CD1c-positive myeloid dendritic cell (primary cell): ENCODE data around the gene KIF21A.

Experiments
- DNase-seq: peaks from one replicate; pipeline ENCODE4 v3.0.0-alpha.2; 2016; ENCODE audit errors: extremely low spot score

Gene KIF21A

DNA sequence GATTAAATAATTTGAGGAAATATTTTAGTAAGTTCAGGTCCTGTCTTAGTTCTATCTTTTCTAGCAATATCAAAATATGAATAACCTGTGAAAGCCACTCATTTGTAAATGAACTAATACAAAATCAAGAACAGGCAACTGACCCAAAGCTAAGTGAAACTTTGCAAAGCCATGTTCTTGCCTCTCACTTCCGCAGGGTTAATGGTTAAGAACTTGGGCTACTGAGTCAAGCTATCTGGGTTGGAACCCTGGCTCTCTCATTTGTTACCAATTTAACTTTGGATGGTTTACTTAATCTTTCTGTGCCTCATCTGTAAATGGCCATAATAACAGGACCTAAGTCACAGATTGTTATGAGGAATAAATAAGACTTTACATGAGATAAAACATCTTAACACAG, 2.8 kb downstream of the KIF21A start:
- DNase-seq: no peak

DNA sequence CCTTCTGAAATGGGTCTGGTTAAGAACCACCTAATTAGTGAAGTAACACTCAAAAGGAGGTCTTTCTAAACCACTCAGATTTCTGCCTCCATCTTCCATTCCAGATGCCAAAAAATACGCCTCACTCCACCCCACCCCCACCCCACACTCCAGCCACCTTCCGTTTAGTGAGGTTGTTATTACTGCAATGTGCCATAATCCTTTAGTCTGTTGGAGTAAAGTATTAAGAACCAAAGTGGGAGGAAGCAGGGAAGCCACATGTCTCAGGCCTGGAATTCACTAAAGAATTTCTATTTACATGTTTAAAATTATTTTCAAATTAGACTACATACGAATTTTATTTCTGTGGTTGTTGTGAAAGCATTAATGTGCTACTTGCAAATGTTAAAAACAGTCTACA, 7.4 kb downstream of the KIF21A start:
- no peak for DNase-seq

DNA sequence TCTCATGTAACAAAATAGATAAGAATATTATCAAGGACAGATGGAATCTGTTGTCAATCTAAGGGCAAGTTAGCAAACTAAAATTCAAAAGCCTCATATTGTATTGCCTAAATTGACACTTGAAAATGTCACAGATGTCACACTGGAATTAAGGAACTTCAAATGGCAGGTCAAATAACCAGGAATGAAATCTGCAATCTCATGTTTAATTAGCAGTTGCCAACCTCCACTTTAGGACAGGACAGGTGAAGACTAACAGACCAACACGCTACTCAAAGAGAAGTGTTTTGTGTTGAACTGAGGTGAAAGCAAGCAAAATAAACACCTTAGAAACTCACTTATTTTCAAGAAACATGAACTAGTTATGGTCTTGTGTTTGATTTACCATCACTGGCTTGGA, 11.1 kb downstream of the KIF21A start:
- DNase-seq: no peak

DNA sequence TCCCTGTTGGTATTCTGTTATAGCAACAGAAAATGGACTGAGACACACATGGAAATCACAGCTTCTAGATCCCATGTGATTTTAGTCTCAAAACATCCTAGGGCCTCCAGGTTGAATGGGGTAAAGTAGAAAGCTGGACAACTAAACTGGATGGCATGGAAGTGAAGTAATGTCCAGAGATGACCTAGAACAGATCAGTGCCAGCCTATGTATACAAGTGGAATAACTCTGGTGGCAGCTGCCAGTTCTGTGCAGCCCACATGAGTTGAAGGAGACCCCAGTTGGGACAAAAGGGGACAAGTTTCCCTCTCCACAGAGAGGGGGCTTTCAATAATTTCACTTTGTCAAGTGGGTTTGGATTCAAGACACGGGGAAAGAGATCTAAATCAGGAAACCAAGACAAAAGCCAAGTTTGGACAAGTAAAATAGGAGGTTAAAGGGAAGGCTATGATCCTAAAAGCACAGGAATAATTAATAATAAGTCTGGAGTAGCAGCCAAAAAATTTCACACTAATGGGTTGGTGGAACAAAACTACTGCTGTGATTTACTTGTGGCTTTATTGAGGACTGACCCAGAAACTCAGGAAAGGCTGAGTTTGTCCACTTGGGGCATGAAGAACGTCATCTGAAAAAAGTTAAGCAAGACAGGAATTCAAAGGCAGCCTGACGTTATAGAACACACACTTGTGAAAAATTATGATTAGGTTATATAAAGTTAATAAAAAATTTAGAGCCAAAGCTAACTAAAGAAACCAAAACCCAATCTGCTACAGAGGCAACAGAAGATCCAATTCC, 11.7 kb downstream of the KIF21A start:
- no peak for DNase-seq

DNA sequence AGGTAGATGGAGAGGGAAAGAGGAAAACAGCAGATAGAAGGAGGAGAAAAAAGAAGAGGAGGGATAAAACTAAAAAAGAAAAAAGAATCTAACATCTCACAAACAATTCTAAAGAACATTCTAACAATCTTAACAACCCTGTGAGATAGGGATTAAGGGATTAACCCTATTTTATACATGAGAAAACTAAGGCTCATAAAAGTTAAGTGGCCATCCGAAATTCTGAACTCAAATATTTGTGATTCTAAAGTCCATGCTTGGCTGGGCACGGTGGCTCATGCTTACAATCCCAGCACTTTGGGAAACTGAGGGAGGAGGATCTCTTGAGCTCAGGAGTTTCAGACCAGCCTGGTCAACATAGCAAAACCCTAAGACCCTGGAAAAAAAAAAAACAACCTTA, 13.1 kb downstream of the KIF21A start:
- DNase-seq: no peak

DNA sequence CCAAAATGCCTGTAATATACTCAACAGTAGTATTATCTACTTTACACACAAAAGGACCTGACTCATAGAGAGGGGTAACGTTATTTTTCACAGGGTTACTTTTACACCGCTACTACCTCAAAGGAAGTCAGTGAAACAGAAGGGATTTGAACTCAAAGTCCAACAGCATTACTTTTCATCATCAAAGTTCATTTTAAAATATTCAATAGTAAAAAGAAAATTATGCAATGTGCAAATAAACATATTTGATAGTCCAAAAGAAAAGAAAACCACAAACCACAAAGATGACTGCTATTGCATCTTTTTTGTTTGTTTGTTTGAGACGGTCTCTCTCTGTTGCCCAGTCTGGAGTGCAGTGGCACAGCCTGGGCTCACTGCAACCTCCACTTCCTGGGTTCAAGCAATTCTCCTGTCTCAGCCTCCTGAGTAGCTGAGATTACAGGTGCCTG, 15.5 kb downstream of the KIF21A start:
- DNase-seq: no peak

DNA sequence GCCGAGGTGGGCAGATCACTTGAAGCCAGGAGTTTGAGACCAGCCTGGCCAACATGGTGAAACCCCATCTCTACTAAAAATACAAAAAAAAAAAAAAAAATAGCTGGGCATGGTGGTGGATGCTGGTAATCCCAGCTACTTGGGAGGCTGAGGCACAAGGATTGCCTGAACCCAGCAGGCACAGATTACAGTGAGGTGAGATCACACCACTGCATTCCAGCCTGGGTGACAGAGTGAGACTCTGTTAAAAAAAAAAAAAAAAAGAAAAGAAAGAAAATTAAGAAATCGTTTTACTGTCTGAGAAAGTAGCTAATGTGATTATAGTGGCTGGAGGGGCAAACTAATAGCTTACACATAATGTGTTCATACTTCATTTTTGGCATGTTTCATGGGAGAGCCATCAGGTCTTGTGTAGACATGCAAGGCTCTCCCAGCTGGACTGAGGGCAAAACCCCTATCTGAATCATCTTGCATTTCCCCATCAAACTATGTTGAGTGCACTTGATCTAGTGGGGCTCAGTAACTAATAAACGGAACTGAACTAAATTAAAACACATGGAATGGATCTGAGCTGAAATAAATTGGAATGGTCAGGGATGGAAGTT, 16.2 kb downstream of the KIF21A start:
- no peak for DNase-seq

DNA sequence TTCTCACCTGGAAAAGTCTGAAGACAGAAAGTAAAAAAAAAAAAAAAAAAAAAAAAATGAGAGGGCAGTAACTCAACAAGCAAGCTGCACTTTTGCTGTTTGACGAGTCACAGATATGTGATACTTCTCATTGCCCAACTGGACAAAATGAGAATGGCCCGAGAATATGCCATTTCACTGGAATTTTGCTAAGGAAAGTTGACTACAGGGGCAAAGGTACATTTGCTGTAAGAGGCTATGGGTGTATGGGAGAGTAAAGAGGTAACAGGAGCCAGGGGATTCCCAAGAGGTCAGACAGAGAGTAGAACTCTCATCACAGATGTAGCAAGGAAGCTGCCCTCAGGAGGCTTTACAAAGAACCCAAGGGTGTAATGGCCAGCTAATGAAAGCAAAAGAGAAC, 22.9 kb downstream of the KIF21A start:
- DNase-seq: no peak

DNA sequence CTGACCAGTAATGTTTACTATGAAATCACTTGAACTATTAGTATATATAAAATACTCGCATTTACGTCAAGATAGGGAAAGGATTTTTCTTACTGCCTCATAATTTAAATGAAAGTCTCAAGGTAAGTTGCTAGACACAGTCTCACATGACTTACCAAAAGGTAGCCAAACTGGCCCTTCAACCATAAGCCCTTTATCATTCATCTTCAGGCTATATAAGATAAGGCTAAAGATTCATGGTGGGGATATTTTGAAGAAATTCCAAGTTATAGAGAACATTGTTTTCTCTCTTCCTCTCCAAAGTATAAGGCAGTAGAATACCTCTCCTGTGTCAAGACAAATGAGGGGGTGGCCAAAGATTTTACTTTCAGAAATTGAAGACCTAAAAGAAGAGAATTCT, 23.4 kb downstream of the KIF21A start:
- no peak for DNase-seq

DNA sequence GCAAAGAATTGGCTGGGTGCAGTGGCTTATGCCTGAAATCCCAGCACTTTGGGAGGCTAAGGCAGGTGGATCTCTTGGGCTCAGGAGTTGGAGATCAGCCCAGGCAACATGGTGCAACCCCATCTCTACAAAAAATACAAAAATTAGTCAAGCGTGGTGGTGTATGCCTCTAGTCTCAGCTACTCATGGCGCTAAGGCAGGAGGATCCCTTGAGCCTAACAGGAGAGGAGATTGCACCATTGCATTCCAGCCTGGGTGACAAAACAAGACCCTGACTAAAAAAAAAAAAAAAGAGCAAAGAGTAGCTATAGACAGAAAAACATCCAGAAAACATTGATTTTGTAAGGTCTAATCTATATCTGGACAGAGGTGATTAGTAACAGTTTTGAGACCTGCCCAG, 25.0 kb downstream of the KIF21A start:
- no peak for DNase-seq

DNA sequence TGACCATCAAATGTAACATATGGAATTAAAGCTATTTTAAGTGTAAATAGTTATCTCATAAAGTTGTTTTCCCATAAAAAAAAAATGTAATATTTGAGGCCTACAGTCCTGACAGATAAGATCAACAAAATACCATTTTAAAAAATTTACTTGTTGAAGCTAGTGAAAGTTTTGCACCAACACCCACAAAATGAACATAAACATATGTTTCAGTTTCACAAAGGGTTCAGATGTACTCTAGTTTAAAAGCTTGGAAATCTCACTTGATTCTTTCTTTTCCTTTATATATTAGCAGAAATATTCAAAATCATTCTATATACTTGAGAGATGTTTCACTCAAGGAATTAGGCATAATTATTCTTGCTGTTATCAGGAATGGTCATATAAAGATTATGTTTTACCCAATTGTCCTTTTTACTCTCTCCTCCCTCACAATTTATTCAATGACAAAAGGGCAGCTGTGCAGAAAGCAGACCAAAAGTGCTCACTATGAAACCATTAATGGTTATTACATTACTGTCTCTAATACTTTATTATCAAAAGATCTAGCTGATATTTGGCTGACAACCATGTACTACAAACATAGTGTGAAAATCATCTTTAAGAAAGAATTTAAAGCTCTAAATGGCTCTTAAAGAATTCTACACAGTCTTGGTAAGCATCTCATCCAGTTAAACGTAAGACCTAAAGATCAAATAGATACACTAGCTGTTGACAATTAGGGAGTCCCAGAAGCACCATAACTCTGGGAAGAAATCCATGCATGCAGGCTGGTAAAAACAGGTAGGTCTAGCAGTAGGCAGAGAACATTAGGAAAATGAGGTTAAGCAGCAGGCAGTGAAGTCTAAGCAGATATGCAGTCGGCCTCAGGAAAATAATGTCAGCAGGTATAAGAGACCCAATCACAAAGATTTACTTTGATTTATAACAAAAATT, 28.8 kb downstream of the KIF21A start:
- no peak for DNase-seq

DNA sequence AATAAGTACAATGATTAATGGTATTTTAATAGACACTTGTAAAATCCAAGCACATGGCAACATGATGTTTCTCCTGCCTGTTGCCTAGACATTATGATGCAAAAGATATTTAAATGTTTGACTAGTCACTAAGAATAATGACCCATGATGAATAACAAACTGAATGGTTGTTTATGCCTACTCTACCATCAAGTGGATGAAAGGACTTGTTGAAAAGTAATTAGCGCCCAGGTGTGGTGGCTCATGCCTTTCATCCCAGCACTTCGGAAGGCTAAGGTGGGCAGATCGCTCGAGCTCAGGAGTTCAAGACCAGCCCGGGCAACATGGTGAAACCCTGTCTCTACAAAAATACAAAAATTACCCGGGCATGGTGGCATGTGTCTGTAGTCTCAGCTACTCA, 30.7 kb downstream of the KIF21A start:
- DNase-seq: no peak

DNA sequence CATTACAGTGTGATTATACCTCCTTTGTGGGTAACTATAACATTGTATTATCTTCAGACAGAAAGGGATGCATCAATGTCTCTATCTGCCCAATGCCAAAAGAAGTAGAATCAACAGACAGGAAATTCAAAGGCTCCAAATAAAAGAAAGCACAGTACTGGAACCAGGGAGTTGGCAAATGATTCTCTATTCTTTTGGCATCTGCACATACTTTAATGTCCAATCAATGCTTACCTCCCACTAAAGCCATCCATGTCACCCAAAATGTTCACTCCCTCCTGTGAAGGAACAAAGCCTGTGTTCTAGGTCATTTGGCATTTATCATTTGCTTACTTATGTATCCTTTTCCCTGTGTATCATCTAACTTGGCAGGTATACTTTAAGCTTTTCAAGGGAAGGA, 36.7 kb downstream of the KIF21A start:
- no peak for DNase-seq

DNA sequence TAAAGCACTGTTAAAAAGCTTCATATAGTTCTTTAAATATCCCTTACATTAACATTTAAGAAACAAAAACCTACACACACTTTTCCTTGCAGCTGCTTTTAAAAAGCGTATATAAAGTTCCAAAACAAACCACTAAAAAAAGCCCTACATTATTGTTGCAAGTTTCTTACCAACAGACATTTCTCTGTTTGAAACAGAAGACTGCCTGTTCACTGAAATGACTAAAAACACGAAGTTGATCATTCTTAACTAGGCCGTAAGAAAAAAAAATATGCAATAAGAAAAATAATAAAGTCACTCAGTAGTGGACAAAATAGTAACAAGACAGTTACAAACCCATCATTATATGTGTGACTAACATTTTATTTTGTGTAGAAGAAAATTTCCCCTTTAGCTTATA, 37.3 kb downstream of the KIF21A start:
- no peak for DNase-seq

DNA sequence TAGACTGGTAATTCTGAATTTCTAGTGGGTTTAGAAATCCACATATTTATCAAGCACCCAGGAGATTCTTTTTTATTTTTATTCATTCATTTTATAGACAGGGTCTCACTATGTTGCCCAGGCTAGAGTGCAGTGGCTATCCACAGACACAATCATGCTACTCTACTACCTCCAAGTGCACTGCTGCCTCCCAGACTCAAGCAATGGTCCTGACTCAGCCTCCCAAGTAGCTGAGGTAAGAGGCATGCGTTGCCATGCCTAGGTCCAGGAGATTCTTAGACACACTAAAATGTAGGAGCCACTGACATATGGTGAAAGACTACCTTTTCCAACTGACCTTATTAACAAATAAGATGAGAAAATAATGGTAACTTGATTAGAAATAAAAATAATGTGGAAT, 38.9 kb downstream of the KIF21A start:
- no peak for DNase-seq

DNA sequence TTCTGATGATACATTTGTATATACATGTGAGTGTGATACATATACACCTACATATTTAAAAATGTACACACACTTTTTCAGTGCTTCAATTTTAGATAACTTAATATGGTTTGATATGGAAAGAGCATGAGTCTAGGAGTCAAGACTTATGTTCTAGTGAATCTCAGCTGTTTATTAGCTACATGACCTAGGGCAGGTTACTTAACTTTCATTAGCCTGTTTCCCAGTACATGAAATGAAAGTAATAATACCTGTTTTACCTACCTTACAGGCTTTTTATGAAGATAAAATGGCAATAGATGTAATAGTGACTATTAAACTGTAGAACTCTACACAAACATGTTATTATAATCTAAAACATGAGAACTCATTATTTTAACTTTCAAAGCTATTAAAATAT, 39.5 kb downstream of the KIF21A start:
- no peak for DNase-seq

DNA sequence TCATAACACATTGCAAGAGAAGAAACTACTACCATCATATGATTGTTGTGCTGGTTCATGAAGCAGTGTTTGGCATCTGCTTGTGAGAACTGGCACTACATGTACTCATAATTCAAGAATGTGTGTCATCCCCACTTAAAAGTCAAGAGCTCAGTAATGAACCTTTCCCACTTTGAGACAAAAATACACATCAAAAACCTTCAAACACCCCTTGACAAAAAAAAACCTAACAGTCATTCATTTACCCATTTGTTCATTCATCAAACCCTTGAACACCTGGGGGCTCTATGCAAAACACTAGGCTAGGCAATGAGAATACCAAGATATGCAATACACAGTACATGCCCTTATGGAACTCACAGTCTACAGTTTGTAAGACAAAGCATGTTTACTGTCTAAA, 40.0 kb downstream of the KIF21A start:
- no peak for DNase-seq

DNA sequence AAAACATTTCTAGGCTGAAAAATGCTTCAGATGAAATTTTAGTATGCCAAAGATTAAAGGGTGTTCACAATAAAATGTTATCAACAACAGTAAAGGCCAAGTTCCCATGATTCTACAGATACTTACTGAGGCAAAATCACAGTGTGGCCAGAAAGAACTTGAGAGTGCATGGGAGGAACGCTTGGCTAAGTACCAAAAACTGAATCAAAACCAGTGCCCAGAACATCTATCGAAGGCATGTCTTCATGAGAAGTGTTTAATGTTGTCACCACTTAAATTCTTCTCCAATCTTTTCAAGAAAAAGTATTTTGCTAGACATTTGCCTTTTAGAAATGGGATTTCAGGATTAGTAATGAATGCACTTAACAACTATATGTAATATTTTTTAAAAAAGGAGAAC, 41.5 kb downstream of the KIF21A start:
- no peak for DNase-seq

DNA sequence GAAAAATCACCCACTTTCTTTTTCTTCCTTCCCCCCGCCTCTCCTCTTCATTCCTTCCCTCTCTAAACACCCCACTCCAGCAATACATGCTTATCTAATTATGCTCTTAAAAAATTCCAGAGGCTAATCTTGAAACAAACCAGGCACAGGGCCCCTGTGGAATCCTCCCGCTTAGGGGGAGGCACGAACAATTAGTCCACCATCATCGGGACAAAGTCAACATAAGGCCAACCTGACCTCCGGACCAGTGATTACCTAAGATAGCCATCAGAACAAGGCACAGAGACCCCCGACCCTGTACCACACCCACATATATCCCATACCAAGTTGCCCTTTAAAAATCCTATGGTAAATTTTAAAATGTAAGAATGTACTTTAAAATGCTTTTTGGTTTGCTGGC, 47.1 kb downstream of the KIF21A start:
- no peak for DNase-seq

DNA sequence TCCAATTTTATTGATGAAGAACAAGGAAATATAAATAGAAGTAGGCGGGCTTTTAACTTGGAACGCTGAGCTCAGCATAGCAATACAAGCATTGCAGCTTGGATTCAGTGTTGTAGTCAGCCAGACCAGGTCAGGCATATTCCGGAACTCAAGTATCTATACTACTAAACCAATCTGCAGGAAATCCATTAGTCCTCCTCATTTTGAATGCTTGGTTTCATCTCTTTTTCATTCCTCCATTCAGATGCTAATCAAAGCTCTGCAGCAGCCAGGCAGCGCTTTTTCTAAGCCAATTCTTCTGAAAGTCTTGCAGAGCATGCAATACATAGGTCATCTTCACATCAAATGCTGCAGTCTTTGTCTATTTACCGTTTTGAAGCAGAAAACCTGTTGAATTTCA, 49.0 kb downstream of the KIF21A start:
- DNase-seq: no peak

DNA sequence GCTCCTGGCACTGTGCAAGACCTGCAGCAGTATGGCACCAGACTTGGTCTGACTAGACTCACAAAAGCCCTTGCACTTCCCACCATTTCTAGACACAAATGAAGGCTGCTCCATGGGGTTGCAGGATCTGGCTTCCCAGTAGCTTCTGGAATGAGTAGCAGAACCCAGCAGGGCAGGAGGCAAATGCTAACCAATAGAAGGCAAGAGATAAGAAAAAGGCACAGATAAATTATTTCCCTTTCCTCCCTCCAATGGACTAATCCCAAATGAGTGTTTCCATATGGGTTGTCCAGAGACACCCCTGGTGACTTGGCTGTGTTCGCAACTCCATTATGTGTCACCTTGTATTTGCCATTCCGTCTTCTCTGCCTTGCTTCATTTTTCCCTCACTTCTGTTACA, 49.7 kb downstream of the KIF21A start:
- no peak for DNase-seq

DNA sequence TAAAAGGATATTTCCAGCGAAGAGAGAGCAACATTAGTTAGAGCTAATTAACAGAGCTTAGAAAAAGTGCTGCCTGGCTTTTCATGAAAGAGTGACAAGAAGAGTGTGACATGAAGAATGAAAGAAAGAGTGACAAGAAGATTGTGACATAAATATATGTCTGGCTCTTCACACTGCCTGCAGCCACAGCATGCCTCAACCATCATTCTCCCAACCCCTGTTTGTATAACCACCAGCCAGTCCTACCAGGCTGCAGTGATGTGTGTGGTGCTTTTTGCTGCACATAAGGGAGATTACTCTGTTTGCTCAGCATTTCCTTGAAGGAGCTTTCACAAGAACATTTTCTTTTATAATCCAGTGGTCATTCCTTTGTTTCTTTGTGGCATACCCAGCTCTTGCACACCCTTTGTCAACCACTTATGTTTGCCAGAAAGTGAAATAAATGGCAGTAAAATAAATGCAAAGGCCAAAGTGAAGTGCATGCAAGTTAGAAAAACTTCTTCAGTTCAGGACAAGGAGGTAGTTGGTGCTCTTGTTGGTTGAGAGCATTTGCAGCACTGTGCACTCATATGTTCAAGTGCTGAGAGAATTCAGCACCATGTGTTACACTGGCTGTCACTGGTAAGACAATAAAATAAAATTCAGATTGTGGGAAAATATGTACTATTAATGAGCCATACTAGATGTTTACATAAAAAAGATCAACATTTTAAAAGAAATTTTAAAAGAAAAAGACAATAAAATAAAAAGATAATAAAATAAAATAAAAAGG, 50.6 kb downstream of the KIF21A start:
- DNase-seq: no peak
